GM12878 (cell line): Measurements from ENCODE around the gene BTBD9.

Experiments
- BHLHE40 ChIP-seq, 2 experiments: fragments of 450-650 bp in 1 of 2; IDR thresholded peaks; 2 replicates each; pipeline ENCODE4 v1.6.1; 2011 to 2017; ENCODE audit warnings: low read depth in 2 of 2, borderline replicate concordance in 1 of 2, improper control_type of control experiment in 1 of 2, low read length in 1 of 2, mild to moderate bottlenecking in 1 of 2
- CHD4 ChIP-seq: fragments of 200-600 bp; sonication (generic); IDR thresholded peaks from 2 replicates; pipeline ENCODE4 v1.6.1; 2016; ENCODE audit warnings: mild to moderate bottlenecking
- CTCF ChIP-seq, 3 experiments: IDR thresholded peaks in 2 of 3; conservative IDR thresholded peaks in 1 of 3; 2 replicates each; pipeline ENCODE4 v1.5.1; 2011; ENCODE audit warnings: low read depth in 3 of 3, low read length in 3 of 3, mild to moderate bottlenecking in 3 of 3, control low read depth in 2 of 3, moderate library complexity in 2 of 3, inconsistent platforms in 1 of 3, mixed read lengths in 1 of 3; ENCODE audit not compliant: control insufficient read depth in 2 of 3, insufficient read depth in 1 of 3; ENCODE audit errors: extremely low read depth in 1 of 3
- NKRF ChIP-seq: fragments of 450-650 bp; conservative IDR thresholded peaks from 2 replicates; pipeline ENCODE4 v1.6.1; 2017; ENCODE audit warnings: mild to moderate bottlenecking, moderate library complexity
- NRF1 ChIP-seq: conservative IDR thresholded peaks from 2 replicates; pipeline ENCODE4 v1.6.1; 2011; ENCODE audit warnings: mild to moderate bottlenecking, low read depth, low read length, improper control_type of control experiment
- SREBF2 ChIP-seq: IDR thresholded peaks from 2 replicates; pipeline ENCODE4 v1.6.1; 2012; ENCODE audit warnings: mild to moderate bottlenecking, low read length
- TAF1 ChIP-seq: IDR thresholded peaks from 2 replicates; pipeline ENCODE4 v1.6.1; 2011; ENCODE audit warnings: mild to moderate bottlenecking, low read depth, low read length, borderline replicate concordance
- ZBTB4 ChIP-seq: fragments of 450-650 bp; formaldehyde crosslinking; IDR thresholded peaks from 2 replicates; pipeline ENCODE4 v1.4.0; 2022; ENCODE audit warnings: mild to moderate bottlenecking, moderate library complexity
- TF ChIP-seq, protein P1 (sequence below): fragments of 150-350 bp; IDR thresholded peaks from 2 replicates; pipeline ENCODE4 v1.6.1; 2014; ENCODE audit warnings: mild to moderate bottlenecking, low read depth, low read length

GRCh38 chr6:38429546-38429945 is 210.2 kb downstream of the BTBD9 start:
- TF ChIP-seq ZBTB4: no peak
- no peak for TF ChIP-seq NKRF
- TF ChIP-seq BHLHE40 (IDR thresholded peaks at IDR 0.05; ENCODE audit: borderline replicate concordance in 1 of 2, low read depth in 2 of 2, low read length in 1 of 2): no peak
- TF ChIP-seq CHD4: no peak
- no peak for TF ChIP-seq CTCF (IDR thresholded peaks at IDR 0.05 in 2 of 3, conservative IDR thresholded peaks at IDR 0.05 in 1 of 3; ENCODE audit: control insufficient read depth in 2 of 3, extremely low read depth in 1 of 3, insufficient read depth in 1 of 3, low read depth in 3 of 3, low read length in 3 of 3)
- TF ChIP-seq NRF1: no peak
- TF ChIP-seq SREBF2: no peak
- TF ChIP-seq TAF1: no peak
- TF ChIP-seq, protein P1, sequence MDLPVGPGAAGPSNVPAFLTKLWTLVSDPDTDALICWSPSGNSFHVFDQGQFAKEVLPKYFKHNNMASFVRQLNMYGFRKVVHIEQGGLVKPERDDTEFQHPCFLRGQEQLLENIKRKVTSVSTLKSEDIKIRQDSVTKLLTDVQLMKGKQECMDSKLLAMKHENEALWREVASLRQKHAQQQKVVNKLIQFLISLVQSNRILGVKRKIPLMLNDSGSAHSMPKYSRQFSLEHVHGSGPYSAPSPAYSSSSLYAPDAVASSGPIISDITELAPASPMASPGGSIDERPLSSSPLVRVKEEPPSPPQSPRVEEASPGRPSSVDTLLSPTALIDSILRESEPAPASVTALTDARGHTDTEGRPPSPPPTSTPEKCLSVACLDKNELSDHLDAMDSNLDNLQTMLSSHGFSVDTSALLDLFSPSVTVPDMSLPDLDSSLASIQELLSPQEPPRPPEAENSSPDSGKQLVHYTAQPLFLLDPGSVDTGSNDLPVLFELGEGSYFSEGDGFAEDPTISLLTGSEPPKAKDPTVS: no peak
